Panc1 (cell line): ENCODE results near the gene NLRP9.

ENCODE experiments used
- POLR2AphosphoS5 ChIP-seq: IDR thresholded peaks from 2 replicates; pipeline ENCODE4 v1.6.1; 2012; ENCODE audit warnings: mild to moderate bottlenecking, low read depth, low read length, moderate library complexity
- REST ChIP-seq, 2 experiments: IDR thresholded peaks; 2 replicates each; pipeline ENCODE4 v1.6.1; 2011 to 2012; ENCODE audit warnings: low read depth in 2 of 2, control low read depth in 1 of 2, low read length in 1 of 2, mild to moderate bottlenecking in 1 of 2, moderate library complexity in 1 of 2; ENCODE audit not compliant: insufficient read depth in 1 of 2
- SIN3A ChIP-seq: IDR thresholded peaks from 2 replicates; pipeline ENCODE4 v1.6.1; 2012; ENCODE audit warnings: low read depth, mild to moderate bottlenecking, low read length, moderate library complexity, borderline replicate concordance; ENCODE audit not compliant: insufficient read depth
- TCF7L2 ChIP-seq: IDR thresholded peaks from 2 replicates; pipeline ENCODE4 v1.6.1; 2011; ENCODE audit warnings: mild to moderate bottlenecking, low read depth, low read length, inconsistent platforms
- TF ChIP-seq, protein P1 (sequence below): fragments of 450-650 bp; IDR thresholded peaks from 2 replicates; pipeline ENCODE4 v1.5.1; 2017; ENCODE audit warnings: mild to moderate bottlenecking

DNA sequence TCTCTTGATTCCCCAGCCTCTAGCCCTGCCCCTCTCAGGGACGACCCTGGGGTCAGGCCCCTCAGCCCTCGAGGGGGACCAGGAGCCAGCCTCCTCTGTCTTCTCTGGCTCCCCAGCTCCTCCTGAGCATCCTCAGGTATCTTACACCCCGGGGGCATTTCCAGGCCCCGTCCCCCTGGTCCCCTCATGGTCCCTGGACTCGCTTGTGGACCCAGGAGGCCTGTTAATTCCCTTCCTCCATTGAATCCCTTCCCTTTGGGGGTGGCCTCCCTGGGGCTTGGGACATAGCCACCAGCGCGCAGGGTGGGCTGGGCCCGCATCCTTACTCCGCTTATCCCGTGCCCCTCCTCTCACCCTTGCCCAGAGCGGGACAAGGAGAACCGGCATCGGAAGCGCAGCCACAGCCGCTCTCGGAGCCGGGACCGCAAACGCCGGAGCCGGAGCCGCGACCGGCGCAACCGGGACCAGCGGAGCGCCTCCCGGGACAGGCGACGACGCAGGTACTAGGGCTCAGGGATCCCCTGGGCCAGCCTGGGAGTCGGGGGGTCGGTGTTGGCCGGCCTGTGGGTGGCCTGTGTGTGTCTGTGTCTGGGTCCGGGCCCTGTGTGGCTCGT is 79.2 kb downstream of the NLRP9 start:
- TF ChIP-seq SIN3A (no peak), REST (IDR thresholded peaks at IDR 0.05; ENCODE audit: insufficient read depth in 1 of 2, low read depth in 2 of 2, low read length in 1 of 2) (no peak), POLR2AphosphoS5 (no peak), TCF7L2 (no peak)
- TF ChIP-seq, protein P1, sequence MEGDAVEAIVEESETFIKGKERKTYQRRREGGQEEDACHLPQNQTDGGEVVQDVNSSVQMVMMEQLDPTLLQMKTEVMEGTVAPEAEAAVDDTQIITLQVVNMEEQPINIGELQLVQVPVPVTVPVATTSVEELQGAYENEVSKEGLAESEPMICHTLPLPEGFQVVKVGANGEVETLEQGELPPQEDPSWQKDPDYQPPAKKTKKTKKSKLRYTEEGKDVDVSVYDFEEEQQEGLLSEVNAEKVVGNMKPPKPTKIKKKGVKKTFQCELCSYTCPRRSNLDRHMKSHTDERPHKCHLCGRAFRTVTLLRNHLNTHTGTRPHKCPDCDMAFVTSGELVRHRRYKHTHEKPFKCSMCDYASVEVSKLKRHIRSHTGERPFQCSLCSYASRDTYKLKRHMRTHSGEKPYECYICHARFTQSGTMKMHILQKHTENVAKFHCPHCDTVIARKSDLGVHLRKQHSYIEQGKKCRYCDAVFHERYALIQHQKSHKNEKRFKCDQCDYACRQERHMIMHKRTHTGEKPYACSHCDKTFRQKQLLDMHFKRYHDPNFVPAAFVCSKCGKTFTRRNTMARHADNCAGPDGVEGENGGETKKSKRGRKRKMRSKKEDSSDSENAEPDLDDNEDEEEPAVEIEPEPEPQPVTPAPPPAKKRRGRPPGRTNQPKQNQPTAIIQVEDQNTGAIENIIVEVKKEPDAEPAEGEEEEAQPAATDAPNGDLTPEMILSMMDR = no peak
